ENCODE measurements around the gene SUFU. TPM values are rescaled to one million over a fixed set of nuclear protein-coding genes. Genes with fewer than 3 reads are reported as not detected.

Gene SUFU
- total and polyA plus RNA-seq, 4 donors, result 1.8 to 3.8 (median 2.9) TPM

- H3K27ac ChIP-seq (ENCODE audit: low read depth in 1 of 2, low read length in 2 of 2), result peak overlapping the region; percentile 84 to 95
- H3K36me3 ChIP-seq (ENCODE audit: control insufficient read depth in 4 of 4, insufficient read depth in 3 of 4, low read depth in 1 of 4, low read length in 3 of 4), result peaks cover 0 to 9% (median 0%) of the 10 kb centered on the region in 4 donors
- 64% methylated on average over 11 of the region's 11 CpGs for WGBS
- no peaks in the 10 kb centered on the region for H3K27me3 ChIP-seq (ENCODE audit: control insufficient read depth in 4 of 4, insufficient read depth in 4 of 4, low read length in 3 of 4)
- TF ChIP-seq GABPA (IDR thresholded peaks at IDR 0.05 in 1 of 2, conservative IDR thresholded peaks at IDR 0.05 in 1 of 2) (no peak), ZBTB33 (IDR thresholded peaks at IDR 0.05) (no peak)
- no peaks in the 10 kb centered on the region for H3K9me3 ChIP-seq (ENCODE audit: control insufficient read depth in 4 of 4, low read length in 3 of 4)
- H3K4me1 ChIP-seq (ENCODE audit: control insufficient read depth in 4 of 4, insufficient read depth in 4 of 4, low read length in 3 of 4), result peaks cover 11 to 31% (median 19%) of the 10 kb centered on the region in 4 donors
- no peak for DNase-seq (ENCODE audit: low spot score)
- H3K4me3 ChIP-seq (ENCODE audit: low read depth in 1 of 3, low read length in 3 of 3), result no peak overlapping the region
- H3K9ac ChIP-seq (ENCODE audit: low read depth in 1 of 2, low read length in 2 of 2), result no peak overlapping the region
Measured at GRCh38 chr10:102628451-102628911, 124.7 kb downstream of the SUFU start.

GRCh38 chr10:102629661-102630614 lies 126.2 kb downstream of the SUFU start:
- TF ChIP-seq TAF1 (conservative IDR thresholded peaks at IDR 0.05), result no peak
- no peak for TF ChIP-seq SP1 (IDR thresholded peaks at IDR 0.05)
- TF ChIP-seq HNF4A (conservative IDR thresholded peaks at IDR 0.05), result no peak
- TF ChIP-seq RAD21 (IDR thresholded peaks at IDR 0.05), result no peak
- TF ChIP-seq ATF3 (IDR thresholded peaks at IDR 0.05), result no peak
- no peak for TF ChIP-seq JUND (IDR thresholded peaks at IDR 0.05)
- WGBS, result 88% methylated on average over 22 of the region's 22 CpGs
- peak overlapping the region in 1 of 2 donors; percentile 1 for H3K27ac ChIP-seq (ENCODE audit: low read depth in 1 of 2, low read length in 2 of 2)
- DNase-seq (ENCODE audit: low spot score), result no peak
- H3K4me3 ChIP-seq (ENCODE audit: low read depth in 1 of 3, low read length in 3 of 3), result no peak overlapping the region
- H3K9me3 ChIP-seq (ENCODE audit: control insufficient read depth in 4 of 4, low read length in 3 of 4), result no peaks in the 10 kb centered on the region
- peaks cover 15 to 31% (median 19%) of the 10 kb centered on the region in 4 donors for H3K4me1 ChIP-seq (ENCODE audit: control insufficient read depth in 4 of 4, insufficient read depth in 4 of 4, low read length in 3 of 4)
- H3K27me3 ChIP-seq (ENCODE audit: control insufficient read depth in 4 of 4, insufficient read depth in 4 of 4, low read length in 3 of 4), result no peaks in the 10 kb centered on the region
- H3K36me3 ChIP-seq (ENCODE audit: control insufficient read depth in 4 of 4, insufficient read depth in 3 of 4, low read depth in 1 of 4, low read length in 3 of 4), result peaks cover 0 to 9% (median 0%) of the 10 kb centered on the region in 4 donors
- no peak overlapping the region for H3K9ac ChIP-seq (ENCODE audit: low read depth in 1 of 2, low read length in 2 of 2)

- DNase-seq (ENCODE audit: low spot score), result no peak
- peaks cover 0 to 9% (median 0%) of the 10 kb centered on the region in 4 donors for H3K36me3 ChIP-seq (ENCODE audit: control insufficient read depth in 4 of 4, insufficient read depth in 3 of 4, low read depth in 1 of 4, low read length in 3 of 4)
Measured at GRCh38 chr10:102630663-102631062, 126.9 kb downstream of the SUFU start.

More at GRCh38 chr10:102630663-102631062, 126.9 kb downstream of the SUFU start:
- peaks cover 15 to 31% (median 19%) of the 10 kb centered on the region in 4 donors for H3K4me1 ChIP-seq (ENCODE audit: control insufficient read depth in 4 of 4, insufficient read depth in 4 of 4, low read length in 3 of 4)
- no peak for TF ChIP-seq FOXA2 (IDR thresholded peaks at IDR 0.05)
- no peak for TF ChIP-seq ATF3 (IDR thresholded peaks at IDR 0.05)
- no peak for TF ChIP-seq MAX (IDR thresholded peaks at IDR 0.05)
- TF ChIP-seq SP1 (IDR thresholded peaks at IDR 0.05), result no peak
- no peak for TF ChIP-seq CTCF (IDR thresholded peaks at IDR 0.05; ENCODE audit: low read depth, low read length, missing input control)
- no peak for TF ChIP-seq REST (IDR thresholded peaks at IDR 0.05)
- no peak for TF ChIP-seq GABPA (IDR thresholded peaks at IDR 0.05 in 1 of 2, conservative IDR thresholded peaks at IDR 0.05 in 1 of 2)
- no peak for TF ChIP-seq TAF1 (conservative IDR thresholded peaks at IDR 0.05)
- TF ChIP-seq NR2F2 (IDR thresholded peaks at IDR 0.05), result no peak
- no peak for TF ChIP-seq FOXA1 (IDR thresholded peaks at IDR 0.05)
- TF ChIP-seq JUND (IDR thresholded peaks at IDR 0.05), result no peak
- no peak for TF ChIP-seq RAD21 (IDR thresholded peaks at IDR 0.05)
- no peak for TF ChIP-seq HNF4A (conservative IDR thresholded peaks at IDR 0.05)
- H3K27me3 ChIP-seq (ENCODE audit: control insufficient read depth in 4 of 4, insufficient read depth in 4 of 4, low read length in 3 of 4), result no peaks in the 10 kb centered on the region
- WGBS, result 93% methylated on average over 6 of the region's 6 CpGs
- H3K9ac ChIP-seq (ENCODE audit: low read depth in 1 of 2, low read length in 2 of 2), result no peak overlapping the region
- H3K27ac ChIP-seq (ENCODE audit: low read depth in 1 of 2, low read length in 2 of 2), result no peak overlapping the region
- no peak overlapping the region for H3K4me3 ChIP-seq (ENCODE audit: low read depth in 1 of 3, low read length in 3 of 3)
- no peaks in the 10 kb centered on the region for H3K9me3 ChIP-seq (ENCODE audit: control insufficient read depth in 4 of 4, low read length in 3 of 4)
